ENCODE measurements around the gene SERPINA10. TPM values are rescaled to one million over a fixed set of nuclear protein-coding genes. Genes with fewer than 3 reads are reported as not detected.

SERPINA10 gene
- total and polyA plus RNA-seq, 2 donors (not counting 3 experiments of a cell fraction or from before 2014, with no cell fraction given), result not detected

DNA sequence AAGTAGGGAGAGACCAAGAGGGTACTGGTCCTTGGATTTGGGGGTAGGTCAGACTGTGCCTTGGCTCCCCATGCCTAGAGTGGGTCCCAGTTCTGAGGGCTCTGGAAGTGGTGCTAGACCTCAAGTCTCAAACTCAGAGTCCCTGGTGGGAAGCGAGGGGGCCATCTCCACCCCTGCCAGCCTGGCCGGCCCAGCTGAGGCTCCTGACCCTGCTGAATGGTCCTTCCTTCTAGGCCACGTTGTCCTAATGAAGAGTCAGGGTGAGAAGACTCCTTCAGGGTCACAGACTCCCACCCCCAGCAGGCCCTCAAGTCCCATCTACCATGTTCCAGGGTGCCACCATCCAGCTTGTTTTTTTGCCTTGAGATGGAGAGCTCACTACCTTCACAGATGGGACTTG lies 17.2 kb upstream of the SERPINA10 start:
- H3K4me2 ChIP-seq (ENCODE audit: insufficient read depth, low read length), result no peak overlapping the region
- no peaks in the 10 kb centered on the region for H3K36me3 ChIP-seq (ENCODE audit: control insufficient read depth in 2 of 2, extremely low read depth in 1 of 2, insufficient read depth in 2 of 2, low read length in 2 of 2)
- no peak overlapping the region for H2AFZ ChIP-seq (ENCODE audit: low read depth, low read length)
- H4K20me1 ChIP-seq (replicated peaks; ENCODE audit: control insufficient read depth, extremely low read depth, insufficient read depth, low read length), result no peaks in the 10 kb centered on the region
- H3K9me3 ChIP-seq (replicated peaks; ENCODE audit: control insufficient read depth, insufficient read depth, low read length), result no peaks in the 10 kb centered on the region
- no peaks in the 10 kb centered on the region for H3K4me1 ChIP-seq (ENCODE audit: control insufficient read depth, extremely low read depth, insufficient read depth, low read length)
- no peak overlapping the region for H3K27ac ChIP-seq (ENCODE audit: insufficient read depth, low read depth, low read length)
- no peak for DNase-seq (ENCODE audit: low read depth, low spot score)
- H3K27me3 ChIP-seq (ENCODE audit: control insufficient read depth in 2 of 2, insufficient read depth in 2 of 2, low read length in 2 of 2), result no peaks in the 10 kb centered on the region
- no TSS peak for BruUV-seq (replicated peaks)
- H3K9me1 ChIP-seq (replicated peaks; ENCODE audit: control insufficient read depth, extremely low read depth, insufficient read depth, low read length), result no peaks in the 10 kb centered on the region
- intact Hi-C loops (cut with micrococcal nuclease), result no loop called here
- dilution Hi-C loops (cut with MboI; ENCODE audit: extremely low pct_ligation_motif_present, low sequenced_read_pairs), result no loop called here
- no peak overlapping the region for H3K9ac ChIP-seq (replicated peaks; ENCODE audit: extremely low read depth, insufficient read depth, low read length)
- POLR2A ChIA-PET, result no interaction called here
- no peaks in the 10 kb centered on the region for H3K79me2 ChIP-seq (ENCODE audit: control insufficient read depth, insufficient read depth, low read length)
- CTCF ChIA-PET, result no interaction called here
- H3K4me3 ChIP-seq (replicated peaks in 1 of 3; ENCODE audit: insufficient read depth in 1 of 3, low read depth in 1 of 3, low read length in 3 of 3), result no peak overlapping the region
- TF ChIP-seq FOS (IDR thresholded peaks at IDR 0.05; ENCODE audit: borderline replicate concordance, insufficient read depth, low read length) (no peak), POLR2A (IDR thresholded peaks at IDR 0.05; ENCODE audit: low read depth, low read length) (no peak), GATA2 (IDR thresholded peaks at IDR 0.05; ENCODE audit: insufficient read depth, insufficient read length, low read depth, low read length) (no peak), EZH2 (IDR thresholded peaks at IDR 0.05; ENCODE audit: borderline replicate concordance, low read depth, low read length, severe bottlenecking) (no peak), MYC (IDR thresholded peaks at IDR 0.05; ENCODE audit: low read depth, low read length) (no peak), POLR2AphosphoS5 (IDR thresholded peaks at IDR 0.05; ENCODE audit: insufficient read depth, low read depth, low read length) (no peak), JUN (IDR thresholded peaks at IDR 0.05; ENCODE audit: borderline replicate concordance, insufficient read depth, insufficient read length, low read depth) (no peak)
- TF ChIP-seq, protein P1, sequence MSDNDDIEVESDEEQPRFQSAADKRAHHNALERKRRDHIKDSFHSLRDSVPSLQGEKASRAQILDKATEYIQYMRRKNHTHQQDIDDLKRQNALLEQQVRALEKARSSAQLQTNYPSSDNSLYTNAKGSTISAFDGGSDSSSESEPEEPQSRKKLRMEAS (IDR thresholded peaks at IDR 0.05; ENCODE audit: insufficient read depth, insufficient read length), result no peak
- TF ChIP-seq, protein P2, sequence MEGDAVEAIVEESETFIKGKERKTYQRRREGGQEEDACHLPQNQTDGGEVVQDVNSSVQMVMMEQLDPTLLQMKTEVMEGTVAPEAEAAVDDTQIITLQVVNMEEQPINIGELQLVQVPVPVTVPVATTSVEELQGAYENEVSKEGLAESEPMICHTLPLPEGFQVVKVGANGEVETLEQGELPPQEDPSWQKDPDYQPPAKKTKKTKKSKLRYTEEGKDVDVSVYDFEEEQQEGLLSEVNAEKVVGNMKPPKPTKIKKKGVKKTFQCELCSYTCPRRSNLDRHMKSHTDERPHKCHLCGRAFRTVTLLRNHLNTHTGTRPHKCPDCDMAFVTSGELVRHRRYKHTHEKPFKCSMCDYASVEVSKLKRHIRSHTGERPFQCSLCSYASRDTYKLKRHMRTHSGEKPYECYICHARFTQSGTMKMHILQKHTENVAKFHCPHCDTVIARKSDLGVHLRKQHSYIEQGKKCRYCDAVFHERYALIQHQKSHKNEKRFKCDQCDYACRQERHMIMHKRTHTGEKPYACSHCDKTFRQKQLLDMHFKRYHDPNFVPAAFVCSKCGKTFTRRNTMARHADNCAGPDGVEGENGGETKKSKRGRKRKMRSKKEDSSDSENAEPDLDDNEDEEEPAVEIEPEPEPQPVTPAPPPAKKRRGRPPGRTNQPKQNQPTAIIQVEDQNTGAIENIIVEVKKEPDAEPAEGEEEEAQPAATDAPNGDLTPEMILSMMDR (IDR thresholded peaks at IDR 0.05; ENCODE audit: extremely low read depth in 1 of 2, insufficient read depth in 1 of 2, low read depth in 1 of 2, low read length in 2 of 2), result no peak
- FAIRE-seq, result no peak

All from endothelial cell of umbilical vein (primary cell).